DMS79 (cell line): Measurements from ENCODE around the gene FAM107B.

Experiments used
- DNase-seq: peaks from one replicate; lab custom pipeline; 2025; lab: John Stamatoyannopoulos, UW

Gene FAM107B

DNA sequence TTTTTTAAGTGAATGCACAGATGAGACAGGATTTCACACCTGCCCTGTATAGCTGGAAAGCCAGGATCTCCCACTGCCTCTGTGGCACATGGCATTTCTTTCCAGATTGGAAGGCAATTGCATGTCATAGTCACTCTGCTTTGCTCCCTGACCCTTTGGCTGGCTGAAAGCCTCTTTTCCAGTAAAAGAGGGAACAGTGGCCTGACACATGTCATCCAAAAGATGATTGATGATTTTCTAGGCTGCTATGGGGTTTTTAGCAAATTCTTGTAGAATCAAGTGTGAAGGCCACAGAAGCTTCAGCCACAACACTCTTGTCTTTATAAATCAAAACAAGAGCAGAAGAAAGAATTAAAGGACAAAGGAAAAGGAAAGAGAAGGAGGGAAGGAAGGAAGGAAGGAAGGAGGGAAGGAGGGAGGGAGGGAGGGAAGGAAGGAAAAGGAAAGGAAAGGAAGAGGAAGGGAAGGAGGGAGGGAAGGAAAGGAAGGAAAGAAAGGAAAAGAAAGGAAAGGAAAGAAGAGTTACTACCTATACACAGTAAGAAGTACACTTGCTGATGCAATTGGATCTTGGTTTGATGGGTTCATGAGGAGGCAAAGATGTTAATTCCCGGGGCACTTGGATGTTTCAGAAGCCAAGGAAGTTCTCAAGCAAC is 285.0 kb downstream of the FAM107B start:
- no peak for DNase-seq

DNA sequence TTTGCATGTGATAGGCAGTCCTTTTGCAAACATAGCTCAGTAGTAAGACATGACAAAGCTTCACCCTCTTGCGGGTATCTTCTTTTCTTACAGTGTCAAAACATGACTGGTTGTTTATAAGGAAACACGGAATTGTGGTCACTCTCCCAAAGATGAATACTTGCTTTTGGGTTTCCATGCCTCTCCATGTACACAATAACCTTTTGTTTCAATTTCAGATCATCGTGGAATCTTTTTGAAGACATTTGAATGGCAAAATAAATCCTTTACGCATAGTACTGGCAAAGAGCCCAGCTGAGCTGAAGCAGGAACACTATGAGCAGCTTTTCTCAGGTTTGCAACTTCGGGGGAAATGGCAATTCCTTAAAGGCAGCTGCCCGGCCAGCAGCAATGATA is 287.2 kb downstream of the FAM107B start:
- no peak for DNase-seq

GRCh38 chr10:14486777-14487487 is 287.8 kb downstream of the FAM107B start:
- no peak for DNase-seq

- no peak for DNase-seq
Measured at GRCh38 chr10:14485986-14486385, 288.7 kb downstream of the FAM107B start.

- DNase-seq, result no peak
Measured at GRCh38 chr10:14483417-14483816, 291.3 kb downstream of the FAM107B start.

- no peak for DNase-seq
Measured at GRCh38 chr10:14481752-14482151, 292.9 kb downstream of the FAM107B start.

DNA sequence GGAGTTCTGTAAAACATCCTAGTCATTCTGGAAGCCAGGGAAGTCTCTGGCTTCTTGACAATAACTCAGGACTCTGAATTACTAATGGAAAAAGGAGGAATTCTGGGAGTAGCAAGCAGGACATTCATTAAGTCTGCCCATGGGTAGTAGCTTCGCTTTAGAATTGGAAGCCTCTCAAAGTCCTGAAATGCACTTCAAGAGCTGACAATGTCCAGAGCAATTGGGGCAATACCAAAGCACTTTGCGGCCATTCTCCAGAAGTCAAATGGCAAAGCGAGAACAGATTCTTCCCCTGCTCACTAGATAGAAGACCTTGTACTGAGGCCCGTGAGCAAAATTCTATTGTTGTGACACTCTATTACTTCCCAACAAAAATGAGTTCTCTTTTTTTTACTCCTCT is 293.7 kb downstream of the FAM107B start:
- no peak for DNase-seq

- no peak for DNase-seq
Measured at GRCh38 chr10:14478604-14479003, 296.1 kb downstream of the FAM107B start.

GRCh38 chr10:14478201-14478600 is 296.5 kb downstream of the FAM107B start:
- DNase-seq, result no peak

DNA sequence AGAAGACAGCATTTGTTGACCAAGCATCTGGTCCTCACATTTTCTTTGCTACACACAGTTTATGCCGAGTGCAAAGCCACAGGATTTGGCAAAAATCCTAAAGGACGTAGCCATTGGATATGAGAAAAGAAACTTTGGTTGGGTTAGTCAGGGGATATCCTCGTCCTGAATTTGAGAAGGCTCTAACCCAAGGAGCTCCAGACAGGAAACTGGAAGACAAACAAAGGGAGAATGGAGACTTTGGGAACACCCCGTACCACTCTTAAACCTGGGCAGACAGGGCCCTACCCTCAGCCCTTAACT is 297.3 kb downstream of the FAM107B start:
- no peak for DNase-seq

GRCh38 chr10:14476641-14477407 is 297.9 kb downstream of the FAM107B start:
- no peak for DNase-seq

DNA sequence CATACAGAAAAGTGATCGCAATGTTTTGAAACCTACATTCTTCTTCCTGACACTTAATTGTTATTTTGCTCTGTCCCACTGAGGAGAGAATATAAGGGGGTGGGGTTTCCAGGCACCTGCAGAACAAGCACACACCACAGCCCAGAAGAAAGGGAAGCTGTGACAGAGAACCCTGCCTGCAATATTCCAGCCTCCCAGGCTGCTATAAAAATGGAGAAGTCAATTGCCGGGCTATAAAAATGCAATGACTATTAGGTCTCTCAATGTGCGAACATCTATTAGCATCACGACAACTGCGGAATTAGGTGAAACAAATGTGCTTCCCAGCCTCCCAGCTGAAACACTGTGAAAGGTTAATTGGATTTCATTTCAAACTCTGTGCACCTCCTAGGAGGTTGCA is 298.7 kb downstream of the FAM107B start:
- no peak for DNase-seq

DNA sequence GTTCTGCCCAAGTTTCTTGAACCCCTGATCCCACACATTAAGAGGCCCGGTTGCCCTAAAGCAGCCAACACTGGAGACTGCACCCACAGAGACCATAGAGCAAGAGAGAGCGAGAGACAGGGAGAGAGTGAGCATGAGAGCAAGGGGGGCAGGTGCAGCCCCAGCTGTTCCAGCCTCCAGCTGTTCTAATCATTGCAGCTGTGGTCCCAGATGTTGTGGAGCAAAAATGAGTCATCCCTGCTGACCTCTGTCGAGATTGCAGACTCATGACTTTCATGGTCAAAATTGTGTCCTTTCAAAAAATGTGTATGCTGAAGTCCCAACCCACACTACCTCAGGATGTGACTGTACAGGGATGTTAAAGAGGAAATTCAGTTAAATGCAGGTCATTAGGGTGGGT is 300.0 kb downstream of the FAM107B start:
- no peak for DNase-seq

DNA sequence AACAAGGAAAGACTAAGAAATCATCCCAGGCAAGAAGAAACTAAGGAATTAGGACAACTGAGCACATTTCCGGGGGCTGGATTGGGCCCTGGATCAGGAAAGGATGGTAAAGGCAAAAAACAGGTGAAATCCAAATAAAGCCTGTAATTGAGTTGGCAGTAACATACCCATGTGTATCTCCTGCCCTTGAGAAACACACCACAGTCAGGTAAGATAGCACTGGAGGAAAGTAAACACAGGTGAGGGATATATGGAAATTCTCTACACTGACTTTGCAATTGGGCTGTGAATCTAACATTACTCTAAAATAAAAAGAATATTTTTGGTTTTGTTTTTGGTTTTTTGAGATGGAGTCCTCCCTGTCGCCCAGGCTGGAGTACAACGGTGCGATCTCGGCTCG is 303.8 kb downstream of the FAM107B start:
- DNase-seq, result no peak

DNA sequence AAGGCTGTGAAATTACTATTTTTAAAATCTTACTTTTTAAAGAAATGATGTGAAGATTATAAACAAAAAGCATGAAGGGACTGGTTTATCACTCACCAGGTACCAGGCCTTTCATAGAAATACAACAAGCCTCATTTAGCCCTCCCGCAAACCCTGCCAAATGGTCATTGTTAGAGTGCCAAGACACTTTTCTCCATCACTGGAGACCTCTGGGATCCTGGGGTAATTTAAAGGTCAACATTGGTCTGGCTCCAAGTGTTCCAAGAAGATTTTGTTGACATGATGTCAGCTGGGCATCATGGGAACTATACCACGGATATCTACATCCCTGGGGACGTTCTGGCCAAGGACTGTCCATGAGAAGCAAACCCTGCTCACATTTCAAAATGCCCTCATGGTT is 306.0 kb downstream of the FAM107B start:
- no peak for DNase-seq
